Esophagus squamous epithelium (tissue), 5 donors: ENCODE data around the gene CBX3. TPM values are rescaled to one million over a fixed set of nuclear protein-coding genes. Genes with fewer than 3 reads are reported as not detected.
"Not testable (repeated sequence)": the region's sequence is repeated elsewhere in the genome, so short reads cannot be mapped to it uniquely, and the experiment has no call there.

Source experiments
- DNase-seq: peaks from one replicate; lab custom pipeline; 2025; lab: John Stamatoyannopoulos, UW
- H3K27ac ChIP-seq, 4 donors: fragments of 200-600 bp; sonication (generic); one replicate each; pipeline ENCODE4 v1.5.1; 2016 to 2019; ENCODE audit warnings: mild to moderate bottlenecking in 1 of 4
- H3K27me3 ChIP-seq, 4 donors: fragments of 200-600 bp; sonication (generic); 1 replicate in 3 of 4; 2 replicates in 1 of 4; pipeline versions ENCODE4 v1.5.1 to v1.6.0; 2017 to 2021; ENCODE audit warnings: antibody characterized with exemption in 1 of 4
- H3K36me3 ChIP-seq, 3 donors: fragments of 200-600 bp; sonication (generic); one replicate each; pipeline ENCODE4 v1.5.1; 2016 to 2019
- H3K4me1 ChIP-seq, 3 donors: fragments of 200-600 bp; sonication (generic); one replicate each; pipeline ENCODE4 v1.5.1; 2017 to 2019
- H3K4me3 ChIP-seq, 4 donors: fragments of 200-600 bp; sonication (generic); 1 replicate in 3 of 4; 2 replicates in 1 of 4; pipeline ENCODE4 v1.5.1; 2016 to 2019; ENCODE audit warnings: mild to moderate bottlenecking in 2 of 4, moderate library complexity in 1 of 4
- H3K9me3 ChIP-seq, 3 donors: fragments of 200-600 bp; sonication (generic); one replicate each; pipeline ENCODE4 v1.5.1; 2016 to 2019
- CTCF ChIP-seq, 6 experiments: fragments of 450-650 bp in 4 of 6; fragments of 200-600 bp in 2 of 6; sonication (generic) in 2 of 6; IDR thresholded peaks; one replicate each; pipeline ENCODE4 v1.5.1; 2016 to 2019; ENCODE audit warnings: antibody characterized with exemption in 6 of 6, mild to moderate bottlenecking in 4 of 6, moderate library complexity in 4 of 6
- POLR2A ChIP-seq, 4 donors: fragments of 450-650 bp; IDR thresholded peaks; one replicate each; pipeline ENCODE4 v1.6.1; 2017; ENCODE audit warnings: antibody characterized with exemption in 4 of 4, mild to moderate bottlenecking in 4 of 4, moderate library complexity in 3 of 4
- WGBS, 2 donors: methylation state at CpG; one replicate each; pipeline ENCODE4 v1.1.5; 2018; 5-methylcytosine and 5-hydroxymethylcytosine counted together
- intact Hi-C: fragments of 100-400 bp; cut with DNase I; formaldehyde crosslinking; loops from one replicate; pipeline ENCODE4 v1.15.0; 2022
- total RNA-seq, 4 donors: library from RNA; depleted of rRNA; stranded (reverse); fragments of >200 nt; gene quantifications; one replicate each; pipeline ENCODE4 v1.1.0, GENCODE V29; 2016
- donor health status: DM: yes; HTN: yes; CAD: no.

Gene CBX3
- total RNA-seq, 4 donors from 2014 or later = 24.6 to 85.3 (median 74.2) TPM

GRCh38 chr7:26182706-26183105 is 18.8 kb upstream of the CBX3 start:
- peaks cover 0 to 19% (median 0%) of the 10 kb centered on the region in 3 donors for H3K4me1 ChIP-seq
- peak overlapping the region in 1 of 4 donors; percentile 19 for H3K27ac ChIP-seq
- peaks cover 0 to 7% (median 0%) of the 10 kb centered on the region in 3 donors for H3K36me3 ChIP-seq
- no peaks in the 10 kb centered on the region for H3K27me3 ChIP-seq
- H3K9me3 ChIP-seq = no peaks in the 10 kb centered on the region
- no peak for DNase-seq
- TF ChIP-seq CTCF (IDR thresholded peaks at IDR 0.05) = no peak
- TF ChIP-seq POLR2A (IDR thresholded peaks at IDR 0.05) = no peak
- 58 to 74% methylated on average over 6 to 8 of the region's 8 CpGs for WGBS, 2 donors
- H3K4me3 ChIP-seq = no peak overlapping the region
- intact Hi-C loops = no loop called here

GRCh38 chr7:26183545-26184280 is 17.8 kb upstream of the CBX3 start:
- Histone ChIP-seq H3K4me3 (no peak overlapping the region), H3K4me1 (peaks cover 0 to 10% (median 0%) of the 10 kb centered on the region in 3 donors), H3K27ac (no peak overlapping the region), H3K36me3 (peaks cover under 1 to 16% (median 1%) of the 10 kb centered on the region in 3 donors), H3K27me3 (no peaks in the 10 kb centered on the region), H3K9me3 (no peaks in the 10 kb centered on the region)
- DNase-seq = no peak
- WGBS, 2 donors = 68 to 74% methylated on average over 4 of the region's 4 CpGs
- intact Hi-C loops = no loop called here
- TF ChIP-seq POLR2A (IDR thresholded peaks at IDR 0.05) (no peak), CTCF (IDR thresholded peaks at IDR 0.05) (no peak)

GRCh38 chr7:26184281-26185101 is 17.1 kb upstream of the CBX3 start:
- H3K4me3 ChIP-seq, intact Hi-C loops, DNase-seq, H3K27me3 ChIP-seq, H3K9me3 ChIP-seq, H3K4me1 ChIP-seq: not testable (repeated sequence)
- peak overlapping the region in 1 of 4 donors; percentile 3 for H3K27ac ChIP-seq
- peaks cover 3 to 21% (median 8%) of the 10 kb centered on the region in 3 donors for H3K36me3 ChIP-seq
- WGBS, 2 donors = 68 to 69% methylated on average over 4 of the region's 4 CpGs

GRCh38 chr7:26185131-26185843 is 16.3 kb upstream of the CBX3 start:
- intact Hi-C loops = no loop called here
- no peak overlapping the region for H3K27ac ChIP-seq
- WGBS, 2 donors = 85 to 88% methylated on average over 10 of the region's 10 CpGs
- no peak for TF ChIP-seq CTCF (IDR thresholded peaks at IDR 0.05)
- TF ChIP-seq POLR2A (IDR thresholded peaks at IDR 0.05) = no peak
- no peaks in the 10 kb centered on the region for H3K27me3 ChIP-seq
- no peak for DNase-seq
- peaks cover 3 to 29% (median 11%) of the 10 kb centered on the region in 3 donors for H3K36me3 ChIP-seq
- no peak overlapping the region for H3K4me3 ChIP-seq
- peaks cover 0 to 10% (median 0%) of the 10 kb centered on the region in 3 donors for H3K4me1 ChIP-seq
- H3K9me3 ChIP-seq = no peaks in the 10 kb centered on the region

- no peak for DNase-seq
- WGBS, 2 donors = 85 to 86% methylated on average over 1 of the region's 1 CpG
- Histone ChIP-seq H3K27me3 (no peaks in the 10 kb centered on the region), H3K27ac (no peak overlapping the region), H3K4me1 (peaks cover 0 to 10% (median 0%) of the 10 kb centered on the region in 3 donors), H3K36me3 (peaks cover 3 to 35% (median 16%) of the 10 kb centered on the region in 3 donors), H3K4me3 (no peak overlapping the region), H3K9me3 (no peaks in the 10 kb centered on the region)
- intact Hi-C loops = no loop called here
- TF ChIP-seq POLR2A (IDR thresholded peaks at IDR 0.05) = no peak
- TF ChIP-seq CTCF (IDR thresholded peaks at IDR 0.05) = no peak
Measured at GRCh38 chr7:26185844-26186180, 15.7 kb upstream of the CBX3 start.
